Mesenchymal stem cell (in vitro differentiated cells and primary cell): ENCODE results near the gene NTN1. TPM values are rescaled to one million over a fixed set of nuclear protein-coding genes. Genes with fewer than 3 reads are reported as not detected.
A peak's percentile ranks its signal among the peaks of the same experiment; 100 is the strongest.

Source experiments
- DNase-seq: peaks from one replicate; pipeline ENCODE4 v3.0.0-alpha.2; 2013
- H2AFZ ChIP-seq: one replicate; pipeline ENCODE4 v1.6.1; 2013; ENCODE audit warnings: low read depth, mild to moderate bottlenecking, control low read depth, inconsistent platforms, low read length, moderate library complexity
- H2AK5ac ChIP-seq: 2 replicates; pipeline ENCODE4 v1.6.1; 2013; ENCODE audit warnings: low read length, moderate library complexity, mild to moderate bottlenecking, inconsistent platforms; ENCODE audit not compliant: severe bottlenecking
- H2BK120ac ChIP-seq: one replicate; pipeline ENCODE4 v1.6.1; 2013; ENCODE audit warnings: low read depth, mild to moderate bottlenecking, inconsistent platforms, low read length, moderate library complexity
- H2BK12ac ChIP-seq, 2 experiments: one replicate each; pipeline ENCODE4 v1.6.1; 2013; ENCODE audit warnings: inconsistent platforms in 2 of 2, low read length in 2 of 2, mild to moderate bottlenecking in 2 of 2, moderate library complexity in 2 of 2, control low read depth in 1 of 2
- H2BK15ac ChIP-seq: one replicate; pipeline ENCODE4 v1.6.1; 2013; ENCODE audit warnings: mild to moderate bottlenecking, low read depth, inconsistent platforms; ENCODE audit not compliant: poor library complexity, severe bottlenecking
- H2BK5ac ChIP-seq: 2 replicates; pipeline ENCODE4 v1.6.1; 2013; ENCODE audit warnings: low read depth, mild to moderate bottlenecking, low read length, control low read depth, inconsistent platforms; ENCODE audit not compliant: poor library complexity, severe bottlenecking
- H3K14ac ChIP-seq, 2 experiments: one replicate each; pipeline ENCODE4 v1.6.1; 2013; ENCODE audit warnings: inconsistent platforms in 2 of 2, low read length in 2 of 2, control low read depth in 1 of 2, mild to moderate bottlenecking in 1 of 2, moderate library complexity in 1 of 2
- H3K18ac ChIP-seq, 2 experiments: one replicate each; pipeline ENCODE4 v1.6.1; 2013; ENCODE audit warnings: inconsistent platforms in 2 of 2, low read length in 2 of 2, control low read depth in 1 of 2, low read depth in 1 of 2, mild to moderate bottlenecking in 1 of 2
- H3K23ac ChIP-seq, 2 experiments: one replicate each; pipeline ENCODE4 v1.6.1; 2013; ENCODE audit warnings: inconsistent platforms in 2 of 2, low read length in 2 of 2, mild to moderate bottlenecking in 2 of 2, moderate library complexity in 2 of 2, control low read depth in 1 of 2
- H3K27ac ChIP-seq: 2 replicates; pipeline ENCODE4 v1.5.1; 2013; ENCODE audit warnings: mild to moderate bottlenecking, moderate library complexity, low read length, control low read depth, inconsistent platforms; ENCODE audit not compliant: poor library complexity, severe bottlenecking
- H3K27me3 ChIP-seq, 2 experiments: 2 replicates each; pipeline versions ENCODE4 v1.6.1 to v1.7.0; 2013; ENCODE audit warnings: low read length in 2 of 2, mild to moderate bottlenecking in 2 of 2, moderate library complexity in 2 of 2, control low read depth in 1 of 2, inconsistent platforms in 1 of 2; ENCODE audit not compliant: control insufficient read depth in 1 of 2, insufficient read depth in 1 of 2
- H3K36me3 ChIP-seq, 2 experiments: 2 replicates each; pipeline versions ENCODE4 v1.6.1 to v1.7.0; 2013; ENCODE audit warnings: low read length in 2 of 2, control low read depth in 1 of 2, inconsistent platforms in 1 of 2, low read depth in 1 of 2, mild to moderate bottlenecking in 1 of 2; ENCODE audit not compliant: insufficient read depth in 2 of 2, control insufficient read depth in 1 of 2
- H3K4ac ChIP-seq, 2 experiments: one replicate each; pipeline ENCODE4 v1.6.1; 2013; ENCODE audit warnings: inconsistent platforms in 2 of 2, low read length in 2 of 2, mild to moderate bottlenecking in 2 of 2, moderate library complexity in 2 of 2, control low read depth in 1 of 2, low read depth in 1 of 2
- H3K4me1 ChIP-seq: 2 replicates; pipeline ENCODE4 v1.6.1; 2013; ENCODE audit warnings: low read depth, low read length, control low read depth; ENCODE audit not compliant: control insufficient read depth, insufficient read depth
- H3K4me2 ChIP-seq: 2 replicates; pipeline ENCODE4 v1.6.1; 2013; ENCODE audit warnings: low read length, mild to moderate bottlenecking, inconsistent platforms; ENCODE audit not compliant: poor library complexity, severe bottlenecking
- H3K4me3 ChIP-seq, 2 experiments: 2 replicates each; pipeline versions ENCODE4 v1.5.1 to v1.7.0; 2013; ENCODE audit warnings: low read length in 2 of 2, mild to moderate bottlenecking in 2 of 2, control low read depth in 1 of 2, low read depth in 1 of 2; ENCODE audit not compliant: insufficient read depth in 1 of 2
- H3K79me1 ChIP-seq: replicated peaks from 2 replicates; pipeline ENCODE4 v1.6.1; 2013; ENCODE audit warnings: mild to moderate bottlenecking, control low read depth, low read length, inconsistent platforms; ENCODE audit not compliant: poor library complexity, severe bottlenecking
- H3K9ac ChIP-seq: 2 replicates; pipeline ENCODE4 v1.7.0; 2013; ENCODE audit warnings: mild to moderate bottlenecking, low read length, moderate library complexity
- H3K9me3 ChIP-seq: 2 replicates; pipeline ENCODE4 v1.7.0; 2013; ENCODE audit warnings: mild to moderate bottlenecking, low read length; ENCODE audit not compliant: control insufficient read depth
- H4K8ac ChIP-seq: one replicate; pipeline ENCODE4 v1.6.1; 2013; ENCODE audit warnings: inconsistent platforms, mild to moderate bottlenecking, low read length, moderate library complexity
- H4K91ac ChIP-seq: one replicate; pipeline ENCODE4 v1.6.1; 2013; ENCODE audit warnings: mild to moderate bottlenecking, low read length, inconsistent platforms
- WGBS: methylation state at CpG from one replicate; pipeline ENCODE4 v1.1.7; 2013; ENCODE audit warnings: mixed read lengths; 5-methylcytosine and 5-hydroxymethylcytosine counted together
- polyA plus RNA-seq, 2 experiments: library from polyadenylated mRNA; stranded (reverse); fragments of 200-250 nt; gene quantifications; one replicate each; pipeline ENCODE4 v1.2.3, GENCODE V29; 2013

Gene NTN1
- 0.14 TPM for polyA plus RNA-seq (2013, experiment 1 of 2)
- 0.19 TPM for polyA plus RNA-seq (2013, experiment 2 of 2)

- WGBS: under 1% methylated on average over 72 of the region's 111 CpGs
Measured at GRCh38 chr17:9021158-9021991, at the start of gene NTN1. Gene NTN1 (plus strand): TSS chr17:9021510. CDS start chr17:9022374, 864 bp downstream.

GRCh38 chr17:8975091-8975725, 46.1 kb upstream of the NTN1 start:
- H4K8ac ChIP-seq: no peak overlapping the region
- 64% methylated on average over 3 of the region's 9 CpGs for WGBS
- H3K4ac ChIP-seq: no peak overlapping the region
- H3K4me3 ChIP-seq: no peak overlapping the region
- no peak overlapping the region for H2BK5ac ChIP-seq
- no peak overlapping the region for H2BK12ac ChIP-seq
- H3K18ac ChIP-seq: no peak overlapping the region
- peak overlapping the region; percentile 23 for H2BK15ac ChIP-seq
- H3K27me3 ChIP-seq: no peaks in the 10 kb centered on the region
- no peaks in the 10 kb centered on the region for H3K79me1 ChIP-seq
- no peak overlapping the region for H2AK5ac ChIP-seq
- no peak overlapping the region for H3K27ac ChIP-seq
- H3K23ac ChIP-seq: no peak overlapping the region
- no peaks in the 10 kb centered on the region for H3K36me3 ChIP-seq
- H2AFZ ChIP-seq: no peak overlapping the region
- no peaks in the 10 kb centered on the region for H3K9me3 ChIP-seq
- no peak for DNase-seq
- no peak overlapping the region for H3K14ac ChIP-seq
- H2BK120ac ChIP-seq: no peak overlapping the region
- H4K91ac ChIP-seq: no peak overlapping the region
- H3K4me1 ChIP-seq: no peaks in the 10 kb centered on the region
- H3K4me2 ChIP-seq: no peak overlapping the region
- no peak overlapping the region for H3K9ac ChIP-seq

More at GRCh38 chr17:9021158-9021991, at the start of gene NTN1:
- Histone ChIP-seq H3K23ac (peak within 1 kb of the TSS in 1 of 2 experiments; percentile 23), H3K4ac (no peak within 1 kb of the TSS), H2BK12ac (no peak within 1 kb of the TSS), H2AK5ac (no peak within 1 kb of the TSS), H3K79me1 (no peaks in the 10 kb centered on the region), H3K4me3 (peak within 1 kb of the TSS; percentile 66 to 69), H2BK5ac (no peak within 1 kb of the TSS), H3K27ac (no peak within 1 kb of the TSS), H3K27me3 (peaks cover 68 to 73% of the 10 kb centered on the region in 2 experiments), H2BK15ac (no peak within 1 kb of the TSS), H3K14ac (no peak within 1 kb of the TSS), H3K4me1 (peaks cover 22% of the 10 kb centered on the region), H3K18ac (no peak within 1 kb of the TSS), H3K9me3 (no peaks in the 10 kb centered on the region), H2AFZ (no peak within 1 kb of the TSS), H3K9ac (no peak within 1 kb of the TSS), H3K4me2 (peak within 1 kb of the TSS; percentile 93), H4K91ac (no peak within 1 kb of the TSS), H3K36me3 (no peaks in the 10 kb centered on the region), H2BK120ac (no peak within 1 kb of the TSS), H4K8ac (no peak within 1 kb of the TSS)
- DNase-seq: peak; percentile 21

- Histone ChIP-seq H3K14ac (no peak overlapping the region), H2BK120ac (no peak overlapping the region), H3K18ac (no peak overlapping the region), H2BK12ac (no peak overlapping the region), H3K9ac (no peak overlapping the region), H3K23ac (no peak overlapping the region), H4K8ac (no peak overlapping the region), H3K9me3 (no peaks in the 10 kb centered on the region), H2BK15ac (no peak overlapping the region), H3K4me1 (no peaks in the 10 kb centered on the region), H3K4ac (no peak overlapping the region), H3K79me1 (no peaks in the 10 kb centered on the region), H3K27me3 (no peaks in the 10 kb centered on the region), H2AFZ (no peak overlapping the region), H3K4me3 (no peak overlapping the region), H2AK5ac (no peak overlapping the region), H4K91ac (no peak overlapping the region), H2BK5ac (no peak overlapping the region), H3K36me3 (no peaks in the 10 kb centered on the region), H3K27ac (no peak overlapping the region), H3K4me2 (no peak overlapping the region)
- DNase-seq: no peak
- no CpG with 5 or more reads among the region's 1 CpG for WGBS
Measured at GRCh38 chr17:8976638-8977037, 44.7 kb upstream of the NTN1 start.

- no peak overlapping the region for H3K23ac ChIP-seq
- no peak overlapping the region for H3K14ac ChIP-seq
- no peak overlapping the region for H2BK12ac ChIP-seq
- no peak overlapping the region for H2BK120ac ChIP-seq
- no peaks in the 10 kb centered on the region for H3K4me1 ChIP-seq
- H2BK5ac ChIP-seq: no peak overlapping the region
- H3K4me2 ChIP-seq: no peak overlapping the region
- DNase-seq: no peak
- no peaks in the 10 kb centered on the region for H3K79me1 ChIP-seq
- H4K8ac ChIP-seq: no peak overlapping the region
- no peaks in the 10 kb centered on the region for H3K36me3 ChIP-seq
- H3K4ac ChIP-seq: no peak overlapping the region
- no peak overlapping the region for H2AFZ ChIP-seq
- no peak overlapping the region for H3K27ac ChIP-seq
- no peak overlapping the region for H3K4me3 ChIP-seq
- no peak overlapping the region for H2AK5ac ChIP-seq
- H4K91ac ChIP-seq: no peak overlapping the region
- H3K18ac ChIP-seq: no peak overlapping the region
- no peaks in the 10 kb centered on the region for H3K9me3 ChIP-seq
- H3K9ac ChIP-seq: no peak overlapping the region
- H2BK15ac ChIP-seq: no peak overlapping the region
- no peaks in the 10 kb centered on the region for H3K27me3 ChIP-seq
Measured at GRCh38 chr17:8979715-8980114, 41.6 kb upstream of the NTN1 start.
